ENCODE measurements around the gene TMEM59. TPM values are rescaled to one million over a fixed set of nuclear protein-coding genes. Genes with fewer than 3 reads are reported as not detected.

The TMEM59 gene
- total and polyA plus RNA-seq, 2 of the 8 experiments (the other 6 are each of a cell fraction or from before 2014, with no cell fraction given): 116 to 139 TPM

GRCh38 chr1:53984726-53985125 lies 68.3 kb downstream of the TMEM59 start (continued):
- TF ChIP-seq USF2 (IDR thresholded peaks at IDR 0.05; ENCODE audit: low read length) (no peak), TCF12 (IDR thresholded peaks at IDR 0.05; ENCODE audit: low read depth, low read length) (no peak), NANOG (IDR thresholded peaks at IDR 0.05; ENCODE audit: insufficient read depth, low read depth, low read length, poor library complexity, severe bottlenecking) (no peak), YY1 (IDR thresholded peaks at IDR 0.05; ENCODE audit: low read depth, low read length) (no peak)
